SK-N-SH (cell line): ENCODE results near the gene SH3BP5L. TPM values are rescaled to one million over a fixed set of nuclear protein-coding genes. Genes with fewer than 3 reads are reported as not detected.

Experiments used
- CTCF ChIA-PET: fragments of 300-600, 350-600 bp; formaldehyde crosslinking; extraction: SDS; loops from one replicate; lab custom pipeline; 2021; lab: Yijun Ruan, JAX
- POLR2A ChIA-PET: fragments of 350-600 bp; sonication (Branson Sonifier 250); formaldehyde crosslinking; extraction: SDS; loops from one replicate; lab custom pipeline; 2020; ENCODE audit warnings: antibody characterized with exemption, inconsistent platforms; lab: Yijun Ruan, JAX
- DNase-seq: peaks from one replicate; pipeline ENCODE4 v3.0.0; 2012
- H2AFZ ChIP-seq: fragments of 200-600 bp; sonication (generic); 2 replicates; pipeline ENCODE4 v1.8.1; 2016; ENCODE audit warnings: antibody characterized with exemption, mild to moderate bottlenecking, low read depth
- H3F3A ChIP-seq: fragments of 200-600 bp; sonication (generic); replicated peaks from 2 replicates; pipeline ENCODE3; 2016; ENCODE audit warnings: antibody characterized with exemption, mild to moderate bottlenecking; ENCODE audit not compliant: insufficient read depth
- H3K27ac ChIP-seq, 2 experiments: fragments of 200-500 bp in 1 of 2; fragments of 200-600 bp in 1 of 2; sonication (Bioruptor generic) in 1 of 2; sonication (generic), shearing (Covaris generic) in 1 of 2; 2 replicates each; pipeline versions ENCODE4 v1.5.1 to v1.6.1; 2014 to 2016; ENCODE audit warnings: low read depth in 2 of 2, inconsistent platforms in 1 of 2, low read length in 1 of 2, mild to moderate bottlenecking in 1 of 2, mixed read lengths in 1 of 2
- H3K27me3 ChIP-seq: fragments of 200-600 bp; sonication (generic), shearing (Covaris generic); 2 replicates; pipeline ENCODE4 v1.6.1; 2016; ENCODE audit warnings: mixed run types; ENCODE audit not compliant: insufficient read depth
- H3K36me3 ChIP-seq, 2 experiments: fragments of 200-500 bp in 1 of 2; fragments of 200-600 bp in 1 of 2; sonication (Bioruptor generic) in 1 of 2; sonication (generic) in 1 of 2; replicated peaks in 1 of 2; 2 replicates each; pipeline versions ENCODE3 to v1.5.1; 2014 to 2016; ENCODE audit warnings: low read length in 1 of 2, mild to moderate bottlenecking in 1 of 2; ENCODE audit not compliant: insufficient read depth in 2 of 2, control insufficient read depth in 1 of 2
- H3K4me1 ChIP-seq, 2 experiments: fragments of 200-500 bp in 1 of 2; fragments of 200-600 bp in 1 of 2; sonication (Bioruptor generic) in 1 of 2; sonication (generic), shearing (Covaris generic) in 1 of 2; 2 replicates each; pipeline versions ENCODE4 v1.5.1 to v1.6.1; 2014 to 2016; ENCODE audit warnings: low read depth in 1 of 2, low read length in 1 of 2, mixed run types in 1 of 2; ENCODE audit not compliant: insufficient read depth in 2 of 2, control insufficient read depth in 1 of 2
- H3K4me2 ChIP-seq: fragments of 200-600 bp; sonication (generic), shearing (Covaris generic); 2 replicates; pipeline ENCODE4 v1.6.1; 2017; ENCODE audit warnings: mixed run types
- H3K4me3 ChIP-seq, 2 experiments: fragments of 200-500 bp in 1 of 2; fragments of 200-600 bp in 1 of 2; sonication (Bioruptor generic) in 1 of 2; sonication (generic), shearing (Covaris generic) in 1 of 2; 2 replicates each; pipeline versions ENCODE4 v1.5.1 to v1.8.1; 2014 to 2016; ENCODE audit warnings: low read depth in 2 of 2, inconsistent platforms in 1 of 2, low read length in 1 of 2, mild to moderate bottlenecking in 1 of 2, mixed read lengths in 1 of 2, moderate library complexity in 1 of 2
- H3K79me2 ChIP-seq: fragments of 200-600 bp; sonication (generic); 2 replicates; pipeline ENCODE4 v1.8.1; 2017; ENCODE audit warnings: mild to moderate bottlenecking; ENCODE audit not compliant: insufficient read depth
- H3K9ac ChIP-seq: fragments of 200-600 bp; sonication (generic); 2 replicates; pipeline ENCODE4 v1.6.1; 2017; ENCODE audit warnings: mixed run types
- H3K9me2 ChIP-seq: fragments of 200-600 bp; sonication (generic); 2 replicates; pipeline ENCODE4 v1.6.1; 2017; ENCODE audit warnings: mixed run types
- H3K9me3 ChIP-seq: fragments of 200-600 bp; sonication (generic); 2 replicates; pipeline ENCODE4 v1.6.1; 2017; ENCODE audit warnings: mixed run types, mild to moderate bottlenecking, moderate library complexity
- H4K20me1 ChIP-seq: fragments of 200-600 bp; sonication (generic); 2 replicates; pipeline ENCODE4 v1.6.1; 2017; ENCODE audit warnings: mild to moderate bottlenecking, mixed run types; ENCODE audit not compliant: insufficient read depth
- CHD2 ChIP-seq: fragments of 150-350 bp; IDR thresholded peaks from 2 replicates; pipeline ENCODE4 v1.6.1; 2018; ENCODE audit warnings: low read length; ENCODE audit not compliant: partially characterized antibody
- EP300 ChIP-seq, 2 experiments: IDR thresholded peaks; 2 replicates each; pipeline versions ENCODE4 v1.4.0 to v1.6.1; 2012; ENCODE audit warnings: borderline replicate concordance in 1 of 2, low read depth in 1 of 2, low read length in 1 of 2
- FOXJ3 ChIP-seq: sonication (generic); formaldehyde crosslinking; IDR thresholded peaks from 2 replicates; pipeline ENCODE4 v1.5.1; 2020; ENCODE audit warnings: mild to moderate bottlenecking, missing genetic modification reagents
- MAX ChIP-seq: IDR thresholded peaks from 2 replicates; pipeline ENCODE4 v1.4.0; 2012; ENCODE audit warnings: low read depth
- MEF2A ChIP-seq: IDR thresholded peaks from 2 replicates; pipeline ENCODE4 v1.4.0; 2012; ENCODE audit warnings: low read depth, borderline replicate concordance
- MXI1 ChIP-seq: IDR thresholded peaks from 2 replicates; pipeline ENCODE4 v1.6.1; 2012; ENCODE audit warnings: mild to moderate bottlenecking, low read depth, low read length, improper control_type of control experiment
- POLR2AphosphoS5 ChIP-seq: IDR thresholded peaks from 2 replicates; pipeline ENCODE4 v1.6.1; 2012; ENCODE audit warnings: low read depth, low read length
- RAD21 ChIP-seq: IDR thresholded peaks from 2 replicates; pipeline ENCODE4 v1.6.1; 2012; ENCODE audit warnings: mild to moderate bottlenecking, low read length
- REST ChIP-seq: IDR thresholded peaks from 2 replicates; pipeline ENCODE4 v1.6.1; 2012; ENCODE audit warnings: mild to moderate bottlenecking, low read depth, low read length, moderate library complexity
- RFX5 ChIP-seq: IDR thresholded peaks from 2 replicates; pipeline ENCODE4 v1.6.1; 2012; ENCODE audit warnings: mild to moderate bottlenecking, improper control_type of control experiment, low read length
- RXRA ChIP-seq: IDR thresholded peaks from 2 replicates; pipeline ENCODE4 v1.4.0; 2012; ENCODE audit warnings: low read depth, mild to moderate bottlenecking, borderline replicate concordance
- TAF1 ChIP-seq: IDR thresholded peaks from 2 replicates; pipeline ENCODE4 v1.6.1; 2012; ENCODE audit warnings: low read depth, mild to moderate bottlenecking, low read length, moderate library complexity, borderline replicate concordance
- TEAD4 ChIP-seq: IDR thresholded peaks from 2 replicates; pipeline ENCODE4 v1.4.0; 2012; ENCODE audit warnings: mild to moderate bottlenecking, borderline replicate concordance; ENCODE audit not compliant: insufficient read depth
- USF2 ChIP-seq: fragments of 150-350 bp; IDR thresholded peaks from 2 replicates; pipeline ENCODE4 v1.6.1; 2017; ENCODE audit warnings: antibody characterized with exemption, low read length, low read depth, borderline replicate concordance
- WGBS: methylation state at CpG from one replicate; pipeline ENCODE4 v1.1.6; 2017; ENCODE audit warnings: low lambda C conversion rate; 5-methylcytosine and 5-hydroxymethylcytosine counted together
- polyA plus RNA-seq, 3 experiments: library from polyadenylated mRNA; depleted of rRNA; stranded (reverse); fragments of >200 nt; gene quantifications; 2 replicates each; pipeline ENCODE4 v1.2.3, GENCODE V29; 2012

SH3BP5L gene
- polyA plus RNA-seq, 1 of the 3 experiments (the other 2 are of a cell fraction): 32.1 TPM

GRCh38 chr1:248871837-248872401 lies 46.2 kb upstream of the SH3BP5L start:
- CTCF ChIA-PET: interaction anchor here (0.6 to 4.3 kb wide), 2 partner anchors 13 to 1672 kb away, joined by 3 to 19 read pairs; partner anchors contain the start of gene ZNF692
- Histone ChIP-seq H3K4me1 (peaks cover 0 to 5% of the 10 kb centered on the region in 2 experiments; a peak in 2 of 4 replicates), H3K9me2 (no peaks in the 10 kb centered on the region), H3K27ac (peak overlapping the region; percentile 61 to 99), H4K20me1 (no peaks in the 10 kb centered on the region; the same call in 1 of the 2 replicates), H2AFZ (peak overlapping the region; percentile 98), H3K9me3 (no peaks in the 10 kb centered on the region), H3K36me3 (no peaks in the 10 kb centered on the region), H3K4me2 (peak overlapping the region; percentile 95), H3K27me3 (no peaks in the 10 kb centered on the region), H3K9ac (peak overlapping the region; percentile 97; the same call in 1 of the 2 replicates), H3K4me3 (peak overlapping the region; percentile 77 to 99; a peak in 3 of 4 replicates), H3K79me2 (no peaks in the 10 kb centered on the region), H3F3A (peaks cover 38% of the 10 kb centered on the region)
- DNase-seq: no peak
- POLR2A ChIA-PET: no interaction called here
- WGBS: 100% methylated on average over 3 of the region's 3 CpGs
- no peak for TF ChIP-seq USF2
- no peak for TF ChIP-seq TEAD4
- TF ChIP-seq MEF2A: no peak
- TF ChIP-seq EP300 (IDR thresholded peaks at IDR 0.05; ENCODE audit: borderline replicate concordance in 1 of 2, low read depth in 1 of 2, low read length in 1 of 2): no peak
- TF ChIP-seq MAX: no peak
- TF ChIP-seq FOXJ3 (CRISPR knock-in tag): no peak

- peaks cover 5 to 20% of the 10 kb centered on the region in 2 experiments; a peak in 3 of 4 replicates for H3K4me1 ChIP-seq
- TF ChIP-seq MAX (peak; percentile 45; the same call in 1 of the 2 replicates), CHD2 (peak; percentile 54), RAD21 (peak; percentile 16; the same call in 1 of the 2 replicates), POLR2AphosphoS5 (peak; percentile 76), RXRA (no peak), TAF1 (peak; percentile 66; the same call in 1 of the 2 replicates), FOXJ3 (CRISPR knock-in tag) (peak; percentile 14; the same call in 1 of the 2 replicates), REST (no peak), RFX5 (peak; percentile 66; the same call in 1 of the 2 replicates), MXI1 (peak; percentile 71; the same call in 1 of the 2 replicates)
- H3K4me2 ChIP-seq: peak overlapping the region; percentile 83
- no peaks in the 10 kb centered on the region for H3K27me3 ChIP-seq
- CTCF ChIA-PET: interaction anchor here (0.9 to 2.0 kb wide), 3 partner anchors 18 to 61 kb away, joined by 3 to 6 read pairs (median 3); partner anchors contain the start of gene SH3BP5L
- peak overlapping the region; percentile 88 for H2AFZ ChIP-seq
- H3K4me3 ChIP-seq: peak overlapping the region; percentile 58 to 62
- no peaks in the 10 kb centered on the region for H3K36me3 ChIP-seq
- no peaks in the 10 kb centered on the region for H3K9me3 ChIP-seq
- peak overlapping the region; percentile 50 for H3K9ac ChIP-seq
- no peaks in the 10 kb centered on the region for H4K20me1 ChIP-seq
- POLR2A ChIA-PET: interaction anchor here (1.2 to 2.0 kb wide), 3 partner anchors 10 to 43 kb away, joined by 4 to 11 read pairs (median 6); partner anchors contain the start of genes PGBD2 and ZNF672
- H3K27ac ChIP-seq: peak overlapping the region in 1 of 2 experiments; percentile 77; a peak in 2 of 4 replicates
- WGBS: 2% methylated on average over 9 of the region's 46 CpGs
- no peaks in the 10 kb centered on the region for H3K9me2 ChIP-seq
- no peaks in the 10 kb centered on the region for H3F3A ChIP-seq
- DNase-seq: peak; percentile 90
- H3K79me2 ChIP-seq: peaks cover 3% of the 10 kb centered on the region; the same call in 1 of the 2 replicates
Observed at GRCh38 chr1:248862998-248863881, 37.5 kb upstream of the SH3BP5L start.
